HepG2 (cell line): ENCODE results near the gene KRTAP10-5. TPM values are rescaled to one million over a fixed set of nuclear protein-coding genes. Genes with fewer than 3 reads are reported as not detected.

Experiments
- ARID3A ChIP-seq: IDR thresholded peaks from 2 replicates; pipeline ENCODE4 v1.6.1; 2012; ENCODE audit warnings: low read depth, low read length, improper control_type of control experiment
- CBX2 ChIP-seq, 2 experiments: fragments of 200-600 bp in 1 of 2; sonication (generic); formaldehyde crosslinking in 1 of 2; IDR thresholded peaks; 2 replicates each; pipeline versions ENCODE4 v1.7.0 to v1.8.1; 2018 to 2022; ENCODE audit warnings: low read depth in 2 of 2, low read length in 1 of 2, mild to moderate bottlenecking in 1 of 2, missing genetic modification reagents in 1 of 2
- CENPT ChIP-seq: sonication (generic); formaldehyde crosslinking; IDR thresholded peaks from 2 replicates; pipeline ENCODE4 v1.8.0; 2022; ENCODE audit warnings: low read depth, mild to moderate bottlenecking, moderate library complexity, missing genetic modification reagents
- ETS1 ChIP-seq: sonication (generic); formaldehyde crosslinking; IDR thresholded peaks from 2 replicates; pipeline ENCODE4 v1.4.0; 2020; ENCODE audit warnings: missing genetic modification reagents
- FOSL1 ChIP-seq: sonication (generic); formaldehyde crosslinking; IDR thresholded peaks from 2 replicates; pipeline ENCODE4 v1.9.0; 2021; ENCODE audit warnings: missing genetic modification reagents, borderline replicate concordance
- GMEB2 ChIP-seq: IDR thresholded peaks from 2 replicates; pipeline ENCODE4 v1.6.1; 2016; ENCODE audit warnings: missing biosample characterization, missing genetic modification reagents, low read depth
- GTF2F1 ChIP-seq: fragments of 150-350 bp; IDR thresholded peaks from 2 replicates; pipeline ENCODE4 v1.6.1; 2014; ENCODE audit warnings: low read length
- HINFP ChIP-seq: sonication (generic); formaldehyde crosslinking; IDR thresholded peaks from 2 replicates; pipeline ENCODE4 v1.4.0; 2020; ENCODE audit warnings: low read depth, mild to moderate bottlenecking, missing genetic modification reagents
- NONO ChIP-seq, 2 experiments: fragments of 450-650 bp in 1 of 2; sonication (generic) in 1 of 2; formaldehyde crosslinking in 1 of 2; IDR thresholded peaks in 1 of 2; conservative IDR thresholded peaks in 1 of 2; 2 replicates each; pipeline versions ENCODE4 v1.6.1 to v1.8.0; 2017 to 2022; ENCODE audit warnings: mild to moderate bottlenecking in 1 of 2, missing genetic modification reagents in 1 of 2, moderate library complexity in 1 of 2
- PBX2 ChIP-seq: IDR thresholded peaks from 2 replicates; pipeline ENCODE4 v1.6.1; 2016; ENCODE audit warnings: control low read depth
- SETDB1 ChIP-seq: sonication (generic); formaldehyde crosslinking; IDR thresholded peaks from 2 replicates; pipeline ENCODE4 v1.5.1; 2020; ENCODE audit warnings: missing genetic modification reagents, mild to moderate bottlenecking, borderline replicate concordance
- SNRNP70 ChIP-seq: fragments of 200-400 bp; formaldehyde crosslinking; IDR thresholded peaks from 2 replicates; pipeline ENCODE4 v1.6.1; 2017; ENCODE audit warnings: mild to moderate bottlenecking, low read depth, low read length, moderate library complexity
- SP4 ChIP-seq: sonication (generic); formaldehyde crosslinking; IDR thresholded peaks from 2 replicates; pipeline ENCODE4 v1.8.1; 2023; ENCODE audit warnings: mild to moderate bottlenecking, missing genetic modification reagents
- ZBTB14 ChIP-seq: sonication (generic); formaldehyde crosslinking; IDR thresholded peaks from 2 replicates; pipeline ENCODE4 v1.4.0; 2020; ENCODE audit warnings: missing genetic modification reagents
- ZC3H4 ChIP-seq: sonication (generic); formaldehyde crosslinking; IDR thresholded peaks from 2 replicates; pipeline ENCODE4 v1.4.0; 2020; ENCODE audit warnings: missing genetic modification reagents, borderline replicate concordance
- ZFP36L2 ChIP-seq: sonication (generic); formaldehyde crosslinking; IDR thresholded peaks from 2 replicates; pipeline ENCODE4 v1.4.0; 2020; ENCODE audit warnings: missing genetic modification reagents
- ZNF10 ChIP-seq: sonication (generic); formaldehyde crosslinking; IDR thresholded peaks from 2 replicates; pipeline ENCODE4 v1.4.0; 2020; ENCODE audit warnings: mild to moderate bottlenecking, low read depth, missing genetic modification reagents, borderline replicate concordance
- ZNF205 ChIP-seq: IDR thresholded peaks from 2 replicates; pipeline ENCODE4 v1.6.1; 2018; ENCODE audit warnings: missing biosample characterization, missing genetic modification reagents
- ZNF432 ChIP-seq: sonication (generic); formaldehyde crosslinking; IDR thresholded peaks from 2 replicates; pipeline ENCODE4 v1.5.0; 2020; ENCODE audit warnings: missing genetic modification reagents, mild to moderate bottlenecking, borderline replicate concordance
- ZNF496 ChIP-seq: sonication (generic); formaldehyde crosslinking; IDR thresholded peaks from 2 replicates; pipeline ENCODE4 v1.8.1; 2023; ENCODE audit warnings: mild to moderate bottlenecking, moderate library complexity, missing genetic modification reagents; ENCODE audit not compliant: insufficient replicate concordance
- polyA plus RNA-seq, 8 experiments: library from polyadenylated mRNA; depleted of rRNA in 3 of 8; stranded (reverse) in 7 of 8; unstranded in 1 of 8; fragments of >200 nt; fragmentation: Illumina TruSeq in 4 of 8; extraction: Trizol in 4 of 8; gene quantifications; 2 replicates each; pipeline versions ENCODE4 v1.2.1 to v1.2.3, GENCODE V29; 2011 to 2016; ENCODE audit warnings: low read depth in 4 of 8, missing spikeins in 1 of 8, mixed read lengths in 1 of 8; ENCODE audit not compliant: insufficient read depth in 1 of 8
- total RNA-seq, 5 experiments: library from RNA; depleted of rRNA; stranded (reverse); fragments of >200 nt; fragmentation: Illumina TruSeq; extraction: Trizol; gene quantifications; 2 replicates each; pipeline ENCODE4 v1.2.3, GENCODE V29; 2016; ENCODE audit warnings: low read depth in 1 of 5

The KRTAP10-5 gene
- total and polyA plus RNA-seq, 2 of the 13 experiments (the other 11 are each of a cell fraction or from before 2014, with no cell fraction given) = not detected

GRCh38 chr21:44574457-44575306 lies 5.7 kb downstream of the KRTAP10-5 start (continued):
- no peak for TF ChIP-seq ZC3H4 (CRISPR knock-in tag)
- TF ChIP-seq ARID3A = no peak
- no peak for TF ChIP-seq ZNF496
- no peak for TF ChIP-seq SETDB1 (CRISPR knock-in tag)
- no peak for TF ChIP-seq FOSL1 (CRISPR knock-in tag)
- no peak for TF ChIP-seq NONO (IDR thresholded peaks at IDR 0.05)
- TF ChIP-seq NONO (CRISPR knock-in tag; conservative IDR thresholded peaks at IDR 0.05) = peak; percentile 79
- peak; percentile 66; the same call in 1 of the 2 replicates for TF ChIP-seq SP4 (CRISPR knock-in tag)
- no peak for TF ChIP-seq GTF2F1
- TF ChIP-seq ZNF10 (CRISPR knock-in tag) = no peak
- no peak for TF ChIP-seq GMEB2
- TF ChIP-seq ZBTB14 (CRISPR knock-in tag) = no peak
- no peak for TF ChIP-seq ETS1 (CRISPR knock-in tag)
- TF ChIP-seq ZNF205 (CRISPR knock-in tag) = no peak
- TF ChIP-seq CBX2 (IDR thresholded peaks at IDR 0.05; ENCODE audit: low read depth, low read length) = no peak
- TF ChIP-seq CBX2 (CRISPR knock-in tag; IDR thresholded peaks at IDR 0.05; ENCODE audit: low read depth) = no peak
- no peak for TF ChIP-seq ZNF432
- no peak for TF ChIP-seq PBX2 (CRISPR knock-in tag)
- no peak for TF ChIP-seq SNRNP70
- no peak for TF ChIP-seq CENPT (CRISPR knock-in tag)
- no peak for TF ChIP-seq HINFP (CRISPR knock-in tag)
- no peak for TF ChIP-seq ZFP36L2 (CRISPR knock-in tag)
